ENCODE data around the gene PNMA3.

DNA sequence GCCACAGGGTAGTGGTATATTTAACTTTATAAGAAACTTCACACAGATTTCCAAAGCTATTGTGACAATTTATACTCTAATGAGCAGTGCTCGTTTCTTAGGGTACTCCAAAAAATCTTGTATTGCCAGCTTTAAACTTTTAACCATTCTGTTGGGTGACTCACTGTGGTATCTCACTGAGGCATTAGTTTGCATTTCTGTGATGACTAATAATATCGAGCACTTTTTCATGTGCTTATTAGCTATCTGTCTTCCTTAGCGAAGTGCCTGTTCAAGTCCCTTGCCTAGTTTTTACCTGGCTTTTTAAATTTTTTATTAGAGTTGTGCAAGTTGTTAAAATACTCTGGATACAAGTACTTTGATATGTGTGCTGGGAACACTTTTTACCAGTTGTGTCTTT lies 5.5 kb downstream of the PNMA3 start:
- TF ChIP-seq GATA2 (IDR thresholded peaks at IDR 0.05; ENCODE audit: low read depth, low read length) = no peak
- no peak for TF ChIP-seq GATA3 (IDR thresholded peaks at IDR 0.05; ENCODE audit: low read depth, low read length)
